Smooth muscle cell (in vitro differentiated cells): ENCODE results near the gene NHSL1. TPM values are rescaled to one million over a fixed set of nuclear protein-coding genes. Genes with fewer than 3 reads are reported as not detected.

ENCODE experiments used
- DNase-seq: peaks from one replicate; lab custom pipeline; 2025; ENCODE audit not compliant: unreplicated experiment; lab: John Stamatoyannopoulos, UW
- H2AFZ ChIP-seq: fragments of 200-600 bp; sonication (generic); 2 replicates; pipeline ENCODE4 v1.6.0; 2016; ENCODE audit warnings: antibody characterized with exemption, low read depth, mild to moderate bottlenecking
- H3F3A ChIP-seq: fragments of 200-600 bp; sonication (generic); 2 replicates; pipeline ENCODE4 v1.6.0; 2017; ENCODE audit warnings: antibody characterized with exemption, low read depth
- H3K27ac ChIP-seq: fragments of 200-600 bp; sonication (generic); 2 replicates; pipeline ENCODE4 v1.5.1; 2016; ENCODE audit warnings: low read depth, mild to moderate bottlenecking
- H3K27me3 ChIP-seq: fragments of 200-600 bp; sonication (generic); 2 replicates; pipeline ENCODE4 v1.6.1; 2016; ENCODE audit warnings: low read depth, mild to moderate bottlenecking
- H3K36me3 ChIP-seq: fragments of 200-600 bp; sonication (generic); 2 replicates; pipeline ENCODE4 v1.5.1; 2016; ENCODE audit warnings: low read depth
- H3K4me1 ChIP-seq: fragments of 200-600 bp; sonication (generic); 2 replicates; pipeline ENCODE4 v1.5.1; 2016; ENCODE audit warnings: low read depth
- H3K4me2 ChIP-seq: fragments of 200-600 bp; sonication (generic); 2 replicates; pipeline ENCODE4 v1.6.0; 2016; ENCODE audit warnings: mild to moderate bottlenecking
- H3K4me3 ChIP-seq: fragments of 200-600 bp; sonication (generic); 2 replicates; pipeline ENCODE4 v1.5.1; 2016; ENCODE audit warnings: mild to moderate bottlenecking
- H3K79me2 ChIP-seq: fragments of 200-600 bp; sonication (generic); 2 replicates; pipeline ENCODE4 v1.6.0; 2016; ENCODE audit warnings: low read depth, mild to moderate bottlenecking
- H3K9ac ChIP-seq: fragments of 200-600 bp; sonication (generic); 2 replicates; pipeline ENCODE4 v1.6.0; 2016; ENCODE audit warnings: low read depth
- H3K9me3 ChIP-seq: fragments of 200-600 bp; sonication (generic); replicated peaks from 2 replicates; pipeline ENCODE4 v1.5.1; 2016; ENCODE audit warnings: low read depth
- H4K20me1 ChIP-seq: fragments of 200-600 bp; sonication (generic); 2 replicates; pipeline ENCODE4 v1.6.0; 2016; ENCODE audit warnings: low read depth
- WGBS: methylation state at CpG from one replicate; pipeline ENCODE4 v1.1.7; 2016; ENCODE audit warnings: low lambda C conversion rate; 5-methylcytosine and 5-hydroxymethylcytosine counted together
- polyA plus RNA-seq: library from polyadenylated mRNA; unstranded; fragments of >200 nt; fragmentation: Nextera tagmentation; extraction: Ambion mirVana; gene quantifications from 2 replicates; pipeline ENCODE4 v1.2.1, GENCODE V29; 2016
- total RNA-seq: library from RNA; depleted of rRNA; stranded (reverse); fragments of >200 nt; gene quantifications from 2 replicates; pipeline ENCODE4 v1.2.3, GENCODE V29; 2014
- TF ChIP-seq, protein P1 (sequence below): fragments of 200-600 bp; sonication (generic); IDR thresholded peaks from 2 replicates; pipeline ENCODE4 v1.5.1; 2017; ENCODE audit warnings: borderline replicate concordance, mild to moderate bottlenecking, antibody characterized with exemption; ENCODE audit not compliant: insufficient read depth, poor library complexity, severe bottlenecking

NHSL1 gene, protein sequence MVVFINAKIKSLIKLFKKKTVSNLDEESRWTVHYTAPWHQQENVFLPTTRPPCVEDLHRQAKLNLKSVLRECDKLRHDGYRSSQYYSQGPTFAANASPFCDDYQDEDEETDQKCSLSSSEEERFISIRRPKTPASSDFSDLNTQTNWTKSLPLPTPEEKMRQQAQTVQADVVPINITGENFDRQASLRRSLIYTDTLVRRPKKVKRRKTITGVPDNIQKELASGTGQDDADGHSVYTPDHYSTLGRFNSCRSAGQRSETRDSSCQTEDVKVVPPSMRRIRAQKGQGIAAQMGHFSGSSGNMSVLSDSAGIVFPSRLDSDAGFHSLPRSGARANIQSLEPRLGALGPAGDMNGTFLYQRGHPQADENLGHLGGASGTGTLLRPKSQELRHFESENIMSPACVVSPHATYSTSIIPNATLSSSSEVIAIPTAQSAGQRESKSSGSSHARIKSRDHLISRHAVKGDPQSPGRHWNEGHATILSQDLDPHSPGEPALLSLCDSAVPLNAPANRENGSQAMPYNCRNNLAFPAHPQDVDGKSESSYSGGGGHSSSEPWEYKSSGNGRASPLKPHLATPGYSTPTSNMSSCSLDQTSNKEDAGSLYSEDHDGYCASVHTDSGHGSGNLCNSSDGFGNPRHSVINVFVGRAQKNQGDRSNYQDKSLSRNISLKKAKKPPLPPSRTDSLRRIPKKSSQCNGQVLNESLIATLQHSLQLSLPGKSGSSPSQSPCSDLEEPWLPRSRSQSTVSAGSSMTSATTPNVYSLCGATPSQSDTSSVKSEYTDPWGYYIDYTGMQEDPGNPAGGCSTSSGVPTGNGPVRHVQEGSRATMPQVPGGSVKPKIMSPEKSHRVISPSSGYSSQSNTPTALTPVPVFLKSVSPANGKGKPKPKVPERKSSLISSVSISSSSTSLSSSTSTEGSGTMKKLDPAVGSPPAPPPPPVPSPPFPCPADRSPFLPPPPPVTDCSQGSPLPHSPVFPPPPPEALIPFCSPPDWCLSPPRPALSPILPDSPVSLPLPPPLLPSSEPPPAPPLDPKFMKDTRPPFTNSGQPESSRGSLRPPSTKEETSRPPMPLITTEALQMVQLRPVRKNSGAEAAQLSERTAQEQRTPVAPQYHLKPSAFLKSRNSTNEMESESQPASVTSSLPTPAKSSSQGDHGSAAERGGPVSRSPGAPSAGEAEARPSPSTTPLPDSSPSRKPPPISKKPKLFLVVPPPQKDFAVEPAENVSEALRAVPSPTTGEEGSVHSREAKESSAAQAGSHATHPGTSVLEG (N-terminal part only)
- total RNA-seq = 6.6 and 9.0 TPM in 2 replicates
- polyA plus RNA-seq = 7.2 and 13.3 TPM in 2 replicates

DNA sequence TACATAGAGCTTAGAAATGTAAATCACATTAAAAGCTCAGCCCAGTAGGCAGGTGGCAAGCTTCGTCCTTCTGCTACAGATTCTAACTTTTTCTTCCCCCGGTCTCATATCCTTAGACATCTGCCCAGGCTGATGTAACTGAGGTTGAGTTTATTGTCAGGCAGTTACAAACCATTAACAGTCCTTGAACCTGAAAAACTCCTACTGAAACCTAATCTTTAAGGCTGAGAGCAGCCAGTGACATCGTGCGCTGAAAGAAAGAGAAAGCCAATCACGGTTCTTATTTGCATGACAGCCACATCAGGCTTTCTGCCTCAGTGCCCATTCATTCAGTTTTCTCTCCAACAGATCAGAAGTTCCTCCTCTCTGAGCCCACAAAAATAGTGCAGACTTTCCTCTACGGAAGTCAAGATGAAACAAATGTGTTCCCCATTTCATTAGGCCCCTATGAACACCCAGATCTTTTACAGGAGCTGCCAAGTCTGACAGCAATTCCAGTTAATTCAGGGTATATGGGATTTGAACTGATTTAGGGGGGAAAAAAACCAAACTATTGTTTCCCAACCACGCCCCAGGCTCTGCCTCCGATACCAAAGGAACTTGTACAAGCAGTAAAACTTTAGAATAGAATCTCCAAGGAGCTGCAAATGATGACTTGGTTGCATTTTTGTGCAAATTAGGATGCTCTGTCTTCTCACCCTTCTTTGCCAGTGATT, at the start of gene NHSL1:
Gene NHSL1 (minus strand): TSS at position 192 of the 716 bp plus-strand sequence. CDS start 204 bp downstream, outside the sequence.
- WGBS = 30% methylated on average over 8 of the region's 8 CpGs
- Histone ChIP-seq H2AFZ (peak within 1 kb of the TSS; percentile 1), H3F3A (no peaks in the 10 kb centered on the region), H3K9me3 (no peaks in the 10 kb centered on the region), H3K27ac (peak within 1 kb of the TSS; percentile 33), H3K4me1 (peaks cover 25% of the 10 kb centered on the region), H3K27me3 (no peaks in the 10 kb centered on the region), H4K20me1 (peaks cover 45% of the 10 kb centered on the region), H3K9ac (peak within 1 kb of the TSS; percentile 20), H3K36me3 (no peaks in the 10 kb centered on the region), H3K79me2 (peaks cover 25% of the 10 kb centered on the region), H3K4me2 (peak within 1 kb of the TSS; percentile 58), H3K4me3 (peak within 1 kb of the TSS; percentile 42)
- TF ChIP-seq, protein P1, sequence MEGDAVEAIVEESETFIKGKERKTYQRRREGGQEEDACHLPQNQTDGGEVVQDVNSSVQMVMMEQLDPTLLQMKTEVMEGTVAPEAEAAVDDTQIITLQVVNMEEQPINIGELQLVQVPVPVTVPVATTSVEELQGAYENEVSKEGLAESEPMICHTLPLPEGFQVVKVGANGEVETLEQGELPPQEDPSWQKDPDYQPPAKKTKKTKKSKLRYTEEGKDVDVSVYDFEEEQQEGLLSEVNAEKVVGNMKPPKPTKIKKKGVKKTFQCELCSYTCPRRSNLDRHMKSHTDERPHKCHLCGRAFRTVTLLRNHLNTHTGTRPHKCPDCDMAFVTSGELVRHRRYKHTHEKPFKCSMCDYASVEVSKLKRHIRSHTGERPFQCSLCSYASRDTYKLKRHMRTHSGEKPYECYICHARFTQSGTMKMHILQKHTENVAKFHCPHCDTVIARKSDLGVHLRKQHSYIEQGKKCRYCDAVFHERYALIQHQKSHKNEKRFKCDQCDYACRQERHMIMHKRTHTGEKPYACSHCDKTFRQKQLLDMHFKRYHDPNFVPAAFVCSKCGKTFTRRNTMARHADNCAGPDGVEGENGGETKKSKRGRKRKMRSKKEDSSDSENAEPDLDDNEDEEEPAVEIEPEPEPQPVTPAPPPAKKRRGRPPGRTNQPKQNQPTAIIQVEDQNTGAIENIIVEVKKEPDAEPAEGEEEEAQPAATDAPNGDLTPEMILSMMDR = no peak
- no peak for DNase-seq

DNA sequence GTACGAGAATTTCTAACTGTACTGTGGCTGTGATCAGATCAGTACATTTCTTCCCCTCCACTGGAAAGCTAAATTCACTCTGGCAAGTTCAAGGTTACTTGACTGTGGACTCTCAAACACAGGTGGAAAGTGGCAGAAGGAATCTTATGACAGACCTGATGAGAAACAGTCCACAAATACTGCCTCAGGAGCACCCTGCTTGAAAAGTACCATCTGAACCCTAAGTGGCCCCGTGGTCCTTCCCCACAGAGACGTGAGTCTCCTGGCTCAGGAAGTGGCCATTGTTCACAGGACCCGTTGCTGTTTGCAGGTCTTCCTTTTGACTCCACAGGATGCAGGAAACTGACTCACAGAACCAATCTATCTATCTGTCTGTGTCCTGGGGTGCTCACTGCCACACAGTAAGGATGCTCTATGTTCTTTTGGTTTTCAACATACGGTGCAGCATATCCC, 47.5 kb upstream of the NHSL1 start:
- Histone ChIP-seq H3K9me3 (no peaks in the 10 kb centered on the region), H3K36me3 (no peaks in the 10 kb centered on the region), H3K27me3 (no peaks in the 10 kb centered on the region), H3K4me2 (no peak overlapping the region), H4K20me1 (peaks cover 19% of the 10 kb centered on the region), H3K4me3 (no peak overlapping the region), H2AFZ (no peak overlapping the region), H3K79me2 (peaks cover 70% of the 10 kb centered on the region), H3K27ac (no peak overlapping the region), H3F3A (peaks cover 7% of the 10 kb centered on the region), H3K4me1 (peaks cover 12% of the 10 kb centered on the region), H3K9ac (no peak overlapping the region)
- TF ChIP-seq, protein P1 = no peak
- no peak for DNase-seq
- 64% methylated on average over 5 of the region's 5 CpGs for WGBS

DNA sequence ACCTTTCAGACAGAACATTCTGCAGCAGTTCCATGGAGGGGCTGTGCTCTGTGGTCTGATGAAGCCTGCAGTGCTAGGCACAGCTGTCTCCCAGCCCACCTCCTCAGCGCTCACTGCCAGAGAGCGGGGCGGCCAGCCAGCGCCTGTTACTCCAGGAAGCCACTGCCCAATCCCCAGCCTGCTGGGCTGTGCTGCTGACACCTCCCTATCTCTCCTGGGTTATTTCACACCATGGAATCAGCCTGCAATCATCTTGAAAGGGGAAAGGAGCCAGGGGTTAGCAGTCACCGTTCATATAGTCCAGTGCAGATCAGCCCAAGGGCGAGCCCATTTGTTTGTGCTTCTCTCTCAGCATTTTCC, 46.3 kb upstream of the NHSL1 start:
- no peaks in the 10 kb centered on the region for H3K36me3 ChIP-seq
- H4K20me1 ChIP-seq = peaks cover 8% of the 10 kb centered on the region
- H3K27ac ChIP-seq = no peak overlapping the region
- peak overlapping the region; percentile 82 for H3K4me2 ChIP-seq
- H3K9ac ChIP-seq = no peak overlapping the region
- H3F3A ChIP-seq = peaks cover 10% of the 10 kb centered on the region
- no peaks in the 10 kb centered on the region for H3K9me3 ChIP-seq
- H3K27me3 ChIP-seq = no peaks in the 10 kb centered on the region
- TF ChIP-seq, protein P1 = no peak
- peaks cover 17% of the 10 kb centered on the region for H3K4me1 ChIP-seq
- WGBS = 6% methylated on average over 6 of the region's 6 CpGs
- no peak for DNase-seq
- H2AFZ ChIP-seq = peak overlapping the region; percentile 56
- peaks cover 58% of the 10 kb centered on the region for H3K79me2 ChIP-seq
- H3K4me3 ChIP-seq = peak overlapping the region; percentile 45
